Mucosa of rectum (tissue), 2 donors: ENCODE data around the gene FAXC.

Experiments used
- H3K27ac ChIP-seq, 2 donors: one replicate each; pipeline ENCODE4 v1.7.0; 2013; ENCODE audit warnings: inconsistent platforms in 2 of 2, low read depth in 2 of 2, low read length in 2 of 2
- H3K27me3 ChIP-seq, 2 donors: one replicate each; pipeline ENCODE4 v1.7.0; 2013; ENCODE audit warnings: low read length in 2 of 2; ENCODE audit not compliant: control insufficient read depth in 2 of 2, insufficient read depth in 2 of 2
- H3K36me3 ChIP-seq, 2 donors: one replicate each; pipeline ENCODE4 v1.7.0; 2013; ENCODE audit warnings: low read length in 2 of 2; ENCODE audit not compliant: control insufficient read depth in 2 of 2, insufficient read depth in 2 of 2
- H3K4me1 ChIP-seq, 2 donors: one replicate each; pipeline ENCODE4 v1.7.0; 2013; ENCODE audit warnings: low read length in 2 of 2, mild to moderate bottlenecking in 1 of 2; ENCODE audit not compliant: control insufficient read depth in 2 of 2, insufficient read depth in 2 of 2
- H3K4me3 ChIP-seq, 2 donors: one replicate each; pipeline ENCODE4 v1.7.0; 2013; ENCODE audit warnings: low read length in 2 of 2
- H3K9ac ChIP-seq, 2 donors: one replicate each; pipeline ENCODE4 v1.7.0; 2013; ENCODE audit warnings: low read length in 2 of 2, low read depth in 1 of 2, mild to moderate bottlenecking in 1 of 2
- H3K9me3 ChIP-seq, 2 donors: one replicate each; pipeline ENCODE4 v1.7.0; 2013; ENCODE audit warnings: low read length in 2 of 2; ENCODE audit not compliant: control insufficient read depth in 2 of 2
- donor health status: healthy.
- donor health status: Normal muscosa, but diverticular disease.

Gene FAXC

DNA sequence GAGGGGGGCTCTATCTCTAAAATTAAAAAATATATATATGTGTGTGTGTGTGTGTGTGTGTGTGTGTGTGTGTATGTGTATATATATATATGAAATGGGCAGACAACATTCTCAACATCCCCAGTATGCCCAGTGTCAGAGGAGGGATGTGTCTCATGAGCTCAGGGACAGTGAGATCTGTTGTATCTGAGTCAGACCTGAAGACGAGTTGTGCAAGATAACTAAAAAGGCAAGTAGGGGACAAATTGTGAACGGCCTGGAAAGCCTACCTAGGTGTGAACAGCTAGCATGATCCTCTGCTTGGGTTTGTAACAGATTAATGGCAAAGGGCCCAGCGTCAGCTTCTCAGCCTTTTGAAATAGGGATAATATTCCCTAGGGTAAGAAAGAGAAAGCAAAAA is 124.3 kb downstream of the FAXC start:
- Histone ChIP-seq H3K9ac (no peak overlapping the region), H3K4me1 (no peaks in the 10 kb centered on the region), H3K27me3 (no peaks in the 10 kb centered on the region)

More for the DNA sequence above, 124.3 kb downstream of the FAXC start:
- H3K27ac ChIP-seq: no peak overlapping the region
- no peaks in the 10 kb centered on the region for H3K36me3 ChIP-seq
- H3K4me3 ChIP-seq: no peak overlapping the region
- no peaks in the 10 kb centered on the region for H3K9me3 ChIP-seq
